Endothelial cell of umbilical vein (primary cell): ENCODE data around the gene CCDC150. TPM values are rescaled to one million over a fixed set of nuclear protein-coding genes. Genes with fewer than 3 reads are reported as not detected.

Experiments
- BruUV-seq: library from RNA; stranded (reverse); fragments of 400-500 nt; replicated peaks from 2 replicates; lab custom pipeline; 2021; lab: Mats Ljungman, UMichigan
- CTCF ChIA-PET: fragments of 300-600, 350-600 bp; sonication (Branson Sonifier 250); formaldehyde crosslinking; loops from one replicate; lab custom pipeline; 2021; ENCODE audit warnings: antibody characterized with exemption, inconsistent platforms; lab: Charles Lee
- POLR2A ChIA-PET: fragments of 300-600, 350-600 bp; sonication (Branson Sonifier 250); formaldehyde crosslinking; loops from one replicate; lab custom pipeline; 2021; ENCODE audit warnings: antibody characterized with exemption, inconsistent platforms; lab: Charles Lee
- DNase-seq: peaks from one replicate; pipeline ENCODE4 v3.0.0-alpha.2; 2011; ENCODE audit warnings: low read depth, low spot score
- FAIRE-seq: peaks from 2 replicates; lab custom pipeline; 2011; peaks lifted over from hg19 to GRCh38; lab: Jason Lieb, UNC
- H2AFZ ChIP-seq: 2 replicates; pipeline ENCODE4 v1.6.0; 2012; ENCODE audit warnings: low read depth, low read length, control low read depth, inconsistent platforms
- H3K27ac ChIP-seq: 2 replicates; pipeline ENCODE4 v1.5.1; 2011; ENCODE audit warnings: low read depth, mild to moderate bottlenecking, control low read depth, low read length, moderate library complexity; ENCODE audit not compliant: insufficient read depth
- H3K27me3 ChIP-seq, 2 experiments: 2 replicates each; pipeline versions ENCODE4 v1.6.0 to v1.6.1; 2011; ENCODE audit warnings: low read length in 2 of 2, mixed read lengths in 1 of 2; ENCODE audit not compliant: control insufficient read depth in 2 of 2, insufficient read depth in 2 of 2
- H3K36me3 ChIP-seq, 2 experiments: 2 replicates in 1 of 2; 3 replicates in 1 of 2; pipeline ENCODE4 v1.5.1; 2011; ENCODE audit warnings: low read length in 2 of 2, mild to moderate bottlenecking in 1 of 2, moderate library complexity in 1 of 2; ENCODE audit not compliant: control insufficient read depth in 2 of 2, insufficient read depth in 2 of 2; ENCODE audit errors: extremely low read depth in 1 of 2
- H3K4me1 ChIP-seq: 3 replicates; pipeline ENCODE4 v1.5.1; 2011; ENCODE audit warnings: mild to moderate bottlenecking, low read length; ENCODE audit not compliant: control insufficient read depth, insufficient read depth; ENCODE audit errors: extremely low read depth
- H3K4me2 ChIP-seq: 2 replicates; pipeline ENCODE4 v1.6.1; 2011; ENCODE audit warnings: low read length, control low read depth, mixed read lengths; ENCODE audit not compliant: insufficient read depth
- H3K4me3 ChIP-seq, 3 experiments: fragments of 200-600 bp in 1 of 3; sonication (generic), shearing (Covaris generic) in 1 of 3; replicated peaks in 1 of 3; 2 replicates each; pipeline ENCODE4 v1.5.1; 2011 to 2016; ENCODE audit warnings: control low read depth in 3 of 3, low read length in 3 of 3, mild to moderate bottlenecking in 2 of 3, inconsistent platforms in 1 of 3, low read depth in 1 of 3, moderate library complexity in 1 of 3; ENCODE audit not compliant: insufficient read depth in 1 of 3
- H3K79me2 ChIP-seq: 2 replicates; pipeline ENCODE4 v1.6.0; 2012; ENCODE audit warnings: low read length, inconsistent platforms; ENCODE audit not compliant: control insufficient read depth, insufficient read depth
- H3K9ac ChIP-seq: replicated peaks from 2 replicates; pipeline ENCODE3; 2011; ENCODE audit warnings: low read length, control low read depth; ENCODE audit not compliant: insufficient read depth; ENCODE audit errors: extremely low read depth
- H3K9me1 ChIP-seq: replicated peaks from 3 replicates; pipeline ENCODE4 v1.6.0; 2011; ENCODE audit warnings: mild to moderate bottlenecking, low read length; ENCODE audit not compliant: control insufficient read depth, insufficient read depth; ENCODE audit errors: extremely low read depth
- H3K9me3 ChIP-seq: replicated peaks from 2 replicates; pipeline ENCODE4 v1.5.1; 2012; ENCODE audit warnings: low read length, inconsistent platforms; ENCODE audit not compliant: control insufficient read depth, insufficient read depth
- H4K20me1 ChIP-seq: replicated peaks from 2 replicates; pipeline ENCODE3; 2011; ENCODE audit warnings: mild to moderate bottlenecking, low read length; ENCODE audit not compliant: control insufficient read depth, insufficient read depth; ENCODE audit errors: extremely low read depth
- EZH2 ChIP-seq: IDR thresholded peaks from 2 replicates; pipeline ENCODE4 v1.6.1; 2012; ENCODE audit warnings: borderline replicate concordance, low read depth, mild to moderate bottlenecking, moderate library complexity, low read length, inconsistent platforms; ENCODE audit not compliant: severe bottlenecking
- FOS ChIP-seq: IDR thresholded peaks from 2 replicates; pipeline ENCODE4 v1.6.1; 2011; ENCODE audit warnings: mild to moderate bottlenecking, low read length, moderate library complexity, borderline replicate concordance; ENCODE audit not compliant: insufficient read depth
- GATA2 ChIP-seq: IDR thresholded peaks from 2 replicates; pipeline ENCODE4 v1.7.0; 2011; ENCODE audit warnings: low read depth, mild to moderate bottlenecking, moderate library complexity, mixed read lengths, low read length; ENCODE audit not compliant: insufficient read length, insufficient read depth
- JUN ChIP-seq: IDR thresholded peaks from 2 replicates; pipeline ENCODE4 v1.6.1; 2011; ENCODE audit warnings: borderline replicate concordance, low read depth; ENCODE audit not compliant: insufficient read length, insufficient read depth
- MYC ChIP-seq: IDR thresholded peaks from one replicate; pipeline ENCODE4 v1.6.1; 2011; ENCODE audit warnings: mild to moderate bottlenecking, low read depth, low read length
- POLR2A ChIP-seq: IDR thresholded peaks from 2 replicates; pipeline ENCODE4 v1.6.1; 2012; ENCODE audit warnings: low read depth, mild to moderate bottlenecking, control low read depth, low read length
- POLR2AphosphoS5 ChIP-seq: IDR thresholded peaks from 2 replicates; pipeline ENCODE4 v1.6.1; 2012; ENCODE audit warnings: low read depth, mild to moderate bottlenecking, control low read depth, low read length, moderate library complexity; ENCODE audit not compliant: insufficient read depth
- dilution Hi-C: fragments of 300-500 bp; cut with MboI; formaldehyde crosslinking; loops from one replicate; pipeline ENCODE4 v1.15.0; 2019; ENCODE audit warnings: low sequenced_read_pairs; ENCODE audit not compliant: extremely low pct_ligation_motif_present
- intact Hi-C: fragments of 100-400 bp; cut with micrococcal nuclease; formaldehyde crosslinking; loops from one replicate; pipeline ENCODE4 v1.10.0; 2022
- polyA plus RNA-seq, 4 experiments: library from polyadenylated mRNA; depleted of rRNA in 3 of 4; stranded (reverse) in 3 of 4; unstranded in 1 of 4; fragments of >200 nt; gene quantifications; 2 replicates each; pipeline versions ENCODE4 v1.2.1 to v1.2.3, GENCODE V29; 2011 to 2012; ENCODE audit warnings: missing spikeins in 1 of 4
- total RNA-seq: library from RNA; stranded (reverse); gene quantifications from 2 replicates; pipeline ENCODE4 v1.2.3, GENCODE V29; 2021
- TF ChIP-seq, protein P1 (sequence below): IDR thresholded peaks from 2 replicates; pipeline ENCODE4 v1.6.1; 2011; ENCODE audit not compliant: insufficient read depth, insufficient read length
- TF ChIP-seq, protein P2 (sequence below), 2 donors: IDR thresholded peaks; 1 replicate in 1 of 2; 2 replicates in 1 of 2; pipeline ENCODE4 v1.5.1; 2011; ENCODE audit warnings: low read length in 2 of 2, mild to moderate bottlenecking in 2 of 2, moderate library complexity in 2 of 2, control low read depth in 1 of 2, inconsistent platforms in 1 of 2, low read depth in 1 of 2; ENCODE audit not compliant: insufficient read depth in 1 of 2; ENCODE audit errors: extremely low read depth in 1 of 2

Gene CCDC150
- total and polyA plus RNA-seq, 2 donors (not counting 3 experiments of a cell fraction or from before 2014, with no cell fraction given), result 1.7 to 19.9 TPM

DNA sequence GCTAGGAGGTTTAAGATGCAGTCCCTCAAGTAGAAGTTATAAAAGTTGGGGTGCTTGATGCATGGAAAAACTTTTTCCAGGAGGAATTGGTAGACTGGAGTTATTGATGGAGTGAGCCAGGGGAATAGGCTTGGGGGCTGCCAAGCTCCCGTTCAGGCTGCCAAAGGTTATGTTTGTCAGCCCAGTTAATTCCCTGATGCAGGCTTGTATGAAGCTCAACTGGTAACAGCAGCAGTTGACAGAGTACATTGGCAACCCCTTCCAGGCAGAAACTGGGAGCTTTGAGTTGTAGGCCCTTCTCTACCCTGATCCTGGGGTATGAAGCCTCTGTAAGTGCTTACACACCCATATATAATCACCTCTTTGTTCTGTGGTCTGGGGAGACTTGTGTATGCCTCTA, 16.2 kb downstream of the CCDC150 start:
- Histone ChIP-seq H3K9me1 (no peaks in the 10 kb centered on the region), H3K4me3 (no peak overlapping the region), H4K20me1 (no peaks in the 10 kb centered on the region), H3K36me3 (no peaks in the 10 kb centered on the region), H3K9me3 (peaks cover 5% of the 10 kb centered on the region), H3K27ac (no peak overlapping the region), H3K4me1 (peaks cover 2% of the 10 kb centered on the region), H3K27me3 (no peaks in the 10 kb centered on the region), H3K9ac (no peak overlapping the region), H3K4me2 (no peak overlapping the region), H2AFZ (no peak overlapping the region), H3K79me2 (peaks cover 6% of the 10 kb centered on the region)
- FAIRE-seq, result no peak
- no peak for DNase-seq
- no TSS peak for BruUV-seq
- ChIA-PET CTCF (no interaction called here), POLR2A (no interaction called here)
- intact Hi-C loops, result no loop called here
- no peak for TF ChIP-seq POLR2AphosphoS5
- TF ChIP-seq EZH2, result no peak
- TF ChIP-seq JUN, result no peak
- no peak for TF ChIP-seq MYC
- TF ChIP-seq, protein P1, sequence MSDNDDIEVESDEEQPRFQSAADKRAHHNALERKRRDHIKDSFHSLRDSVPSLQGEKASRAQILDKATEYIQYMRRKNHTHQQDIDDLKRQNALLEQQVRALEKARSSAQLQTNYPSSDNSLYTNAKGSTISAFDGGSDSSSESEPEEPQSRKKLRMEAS, result no peak
- no peak for TF ChIP-seq FOS
- no peak for TF ChIP-seq POLR2A
- TF ChIP-seq, protein P2, sequence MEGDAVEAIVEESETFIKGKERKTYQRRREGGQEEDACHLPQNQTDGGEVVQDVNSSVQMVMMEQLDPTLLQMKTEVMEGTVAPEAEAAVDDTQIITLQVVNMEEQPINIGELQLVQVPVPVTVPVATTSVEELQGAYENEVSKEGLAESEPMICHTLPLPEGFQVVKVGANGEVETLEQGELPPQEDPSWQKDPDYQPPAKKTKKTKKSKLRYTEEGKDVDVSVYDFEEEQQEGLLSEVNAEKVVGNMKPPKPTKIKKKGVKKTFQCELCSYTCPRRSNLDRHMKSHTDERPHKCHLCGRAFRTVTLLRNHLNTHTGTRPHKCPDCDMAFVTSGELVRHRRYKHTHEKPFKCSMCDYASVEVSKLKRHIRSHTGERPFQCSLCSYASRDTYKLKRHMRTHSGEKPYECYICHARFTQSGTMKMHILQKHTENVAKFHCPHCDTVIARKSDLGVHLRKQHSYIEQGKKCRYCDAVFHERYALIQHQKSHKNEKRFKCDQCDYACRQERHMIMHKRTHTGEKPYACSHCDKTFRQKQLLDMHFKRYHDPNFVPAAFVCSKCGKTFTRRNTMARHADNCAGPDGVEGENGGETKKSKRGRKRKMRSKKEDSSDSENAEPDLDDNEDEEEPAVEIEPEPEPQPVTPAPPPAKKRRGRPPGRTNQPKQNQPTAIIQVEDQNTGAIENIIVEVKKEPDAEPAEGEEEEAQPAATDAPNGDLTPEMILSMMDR (IDR thresholded peaks at IDR 0.05; ENCODE audit: extremely low read depth in 1 of 2, insufficient read depth in 1 of 2, low read depth in 1 of 2, low read length in 2 of 2), result no peak
- TF ChIP-seq GATA2, result no peak
- dilution Hi-C loops, result no loop called here
